Measurements from ENCODE around the gene SOAT2. TPM values are rescaled to one million over a fixed set of nuclear protein-coding genes. Genes with fewer than 3 reads are reported as not detected.
A peak's percentile ranks its signal among the peaks of the same experiment; 100 is the strongest.

The SOAT2 gene
- total RNA-seq, 1 donor from 2014 or later, result not detected

- H3K4me1 ChIP-seq, result peaks cover 11% of the 10 kb centered on the region
- no peaks in the 10 kb centered on the region for H3K9me3 ChIP-seq (ENCODE audit: low read depth)
- Mint-ChIP-seq H3K4me1 (peaks cover 5% of the 10 kb centered on the region), H3K36me3 (no peaks in the 10 kb centered on the region), H3K27me3 (ENCODE audit: insufficient read depth, low read depth) (peaks cover 8% of the 10 kb centered on the region), H3K4me3 (no peak overlapping the region), H3K9me3 (peaks cover 3% of the 10 kb centered on the region), H3K27ac (no peak overlapping the region)
- H3K9ac ChIP-seq, result no peak overlapping the region
- no peaks in the 10 kb centered on the region for H3K27me3 ChIP-seq
- TF ChIP-seq EZH2phosphoT487 (IDR thresholded peaks at IDR 0.05) (no peak), EZH2 (IDR thresholded peaks at IDR 0.05) (no peak), CTCF (IDR thresholded peaks at IDR 0.05) (no peak)
- H3F3A ChIP-seq (ENCODE audit: low read depth), result peaks cover 17% of the 10 kb centered on the region
- H4K20me1 ChIP-seq (ENCODE audit: low read depth), result no peaks in the 10 kb centered on the region
- DNase-seq (ENCODE audit: low spot score), result no peak
- H3K36me3 ChIP-seq, result no peaks in the 10 kb centered on the region
- no peak overlapping the region for H3K4me3 ChIP-seq
- no peaks in the 10 kb centered on the region for H3K79me2 ChIP-seq (ENCODE audit: low read depth)
- H3K27ac ChIP-seq, result no peak overlapping the region
- no peak overlapping the region for H3K4me2 ChIP-seq
- peak overlapping the region; percentile 32 for H2AFZ ChIP-seq (replicated peaks)
Observed at GRCh38 chr12:53113136-53113705, 9.9 kb downstream of the SOAT2 start.

GRCh38 chr12:53113951-53114350 lies 10.7 kb downstream of the SOAT2 start:
- Mint-ChIP-seq H3K4me3 (no peak overlapping the region), H3K4me1 (peaks cover 5% of the 10 kb centered on the region), H3K36me3 (no peaks in the 10 kb centered on the region), H3K9me3 (peaks cover 3% of the 10 kb centered on the region), H3K27ac (no peak overlapping the region), H3K27me3 (ENCODE audit: insufficient read depth, low read depth) (peaks cover 8% of the 10 kb centered on the region)
- H3K4me2 ChIP-seq, result no peak overlapping the region
- no peaks in the 10 kb centered on the region for H3K27me3 ChIP-seq
- TF ChIP-seq EZH2 (IDR thresholded peaks at IDR 0.05) (no peak), EZH2phosphoT487 (IDR thresholded peaks at IDR 0.05) (no peak), CTCF (IDR thresholded peaks at IDR 0.05) (no peak)
- H3K4me1 ChIP-seq, result peaks cover 11% of the 10 kb centered on the region
- H2AFZ ChIP-seq (replicated peaks), result no peak overlapping the region
- no peaks in the 10 kb centered on the region for H3K36me3 ChIP-seq
- no peak for DNase-seq (ENCODE audit: low spot score)
- H3K79me2 ChIP-seq (ENCODE audit: low read depth), result no peaks in the 10 kb centered on the region
- no peak overlapping the region for H3K27ac ChIP-seq
- no peaks in the 10 kb centered on the region for H3K9me3 ChIP-seq (ENCODE audit: low read depth)
- peaks cover 17% of the 10 kb centered on the region for H3F3A ChIP-seq (ENCODE audit: low read depth)
- H3K4me3 ChIP-seq, result no peak overlapping the region
- no peaks in the 10 kb centered on the region for H4K20me1 ChIP-seq (ENCODE audit: low read depth)
- no peak overlapping the region for H3K9ac ChIP-seq

- H3K27ac ChIP-seq, result no peak overlapping the region
- Mint-ChIP-seq H3K4me3 (no peak overlapping the region), H3K36me3 (no peaks in the 10 kb centered on the region), H3K27ac (no peak overlapping the region), H3K9me3 (no peaks in the 10 kb centered on the region), H3K4me1 (peaks cover 5% of the 10 kb centered on the region), H3K27me3 (ENCODE audit: insufficient read depth, low read depth) (peaks cover 11% of the 10 kb centered on the region)
- no peaks in the 10 kb centered on the region for H3K36me3 ChIP-seq
- H3K27me3 ChIP-seq, result no peaks in the 10 kb centered on the region
- no peaks in the 10 kb centered on the region for H4K20me1 ChIP-seq (ENCODE audit: low read depth)
- H3K4me2 ChIP-seq, result no peak overlapping the region
- no peak overlapping the region for H3K9ac ChIP-seq
- H3F3A ChIP-seq (ENCODE audit: low read depth), result peaks cover 17% of the 10 kb centered on the region
- H3K9me3 ChIP-seq (ENCODE audit: low read depth), result no peaks in the 10 kb centered on the region
- DNase-seq (ENCODE audit: low spot score), result peak; percentile 33
- no peaks in the 10 kb centered on the region for H3K79me2 ChIP-seq (ENCODE audit: low read depth)
- H3K4me1 ChIP-seq, result peaks cover 11% of the 10 kb centered on the region
- no peak overlapping the region for H3K4me3 ChIP-seq
- TF ChIP-seq CTCF (IDR thresholded peaks at IDR 0.05) (no peak), EZH2phosphoT487 (IDR thresholded peaks at IDR 0.05) (no peak), EZH2 (IDR thresholded peaks at IDR 0.05) (no peak)
- H2AFZ ChIP-seq (replicated peaks), result no peak overlapping the region
Observed at GRCh38 chr12:53115112-53115890, 12.0 kb downstream of the SOAT2 start.
